Measurements from ENCODE around the gene TBATA. TPM values are rescaled to one million over a fixed set of nuclear protein-coding genes. Genes with fewer than 3 reads are reported as not detected.

Gene TBATA
- total RNA-seq, 5 donors from 2014 or later (not counting 1 experiment from before 2014, with no cell fraction given) = not detected

- Mint-ChIP-seq H3K4me3 (no peak overlapping the region), H3K27me3 (peaks cover 17 to 33% of the 10 kb centered on the region in 2 donors), H3K36me3 (peaks cover 3% of the 10 kb centered on the region), H3K4me1 (no peaks in the 10 kb centered on the region), H3K27ac (no peak overlapping the region), H3K9me3 (no peaks in the 10 kb centered on the region)
- DNase-seq = no peak
- ChIA-PET CTCF (no interaction called here), POLR2A (no interaction called here)
- Histone ChIP-seq H3K27ac (ENCODE audit: low read length) (no peak overlapping the region), H3K27me3 (replicated peaks in 1 of 2; ENCODE audit: control insufficient read depth in 2 of 2, extremely low read depth in 1 of 2, insufficient read depth in 2 of 2, low read length in 1 of 2) (peaks cover 0 to 12% of the 10 kb centered on the region in 2 experiments), H3K9me3 (no peaks in the 10 kb centered on the region), H3K36me3 (ENCODE audit: control insufficient read depth in 2 of 2, extremely low read depth in 1 of 2, insufficient read depth in 1 of 2, low read length in 1 of 2) (no peaks in the 10 kb centered on the region), H3K4me3 (ENCODE audit: control insufficient read depth in 1 of 2, extremely low read depth in 1 of 2, low read length in 1 of 2) (no peak overlapping the region), H3K4me1 (ENCODE audit: control insufficient read depth in 1 of 2, extremely low read depth in 1 of 2, insufficient read depth in 2 of 2, low read length in 2 of 2) (no peaks in the 10 kb centered on the region)
- ATAC-seq (replicated peaks in 1 of 4) = no peak
- 78% methylated on average over 1 of the region's 2 CpGs for WGBS (ENCODE audit: insufficient coverage)
Observed at GRCh38 chr10:70803775-70804420, 18.7 kb upstream of the TBATA start.

GRCh38 chr10:70801854-70802253 is 16.7 kb upstream of the TBATA start:
- Mint-ChIP-seq H3K4me3 (no peak overlapping the region), H3K27ac (no peak overlapping the region), H3K36me3 (peaks cover 3% of the 10 kb centered on the region), H3K27me3 (peaks cover 11 to 36% of the 10 kb centered on the region in 2 donors), H3K4me1 (no peaks in the 10 kb centered on the region), H3K9me3 (peaks cover 0 to under 1% (median 0%) of the 10 kb centered on the region in 3 donors)
- ATAC-seq (replicated peaks in 1 of 4) (no peak), DNase-seq (no peak)
- WGBS (ENCODE audit: insufficient coverage) = no CpG with 5 or more reads among the region's 1 CpG
- Histone ChIP-seq H3K36me3 (ENCODE audit: control insufficient read depth in 2 of 2, extremely low read depth in 1 of 2, insufficient read depth in 1 of 2, low read length in 1 of 2) (no peaks in the 10 kb centered on the region), H3K27ac (ENCODE audit: low read length) (no peak overlapping the region), H3K27me3 (replicated peaks in 1 of 2; ENCODE audit: control insufficient read depth in 2 of 2, extremely low read depth in 1 of 2, insufficient read depth in 2 of 2, low read length in 1 of 2) (peaks cover 0 to 23% of the 10 kb centered on the region in 2 experiments), H3K4me1 (ENCODE audit: control insufficient read depth in 1 of 2, extremely low read depth in 1 of 2, insufficient read depth in 2 of 2, low read length in 2 of 2) (no peaks in the 10 kb centered on the region), H3K4me3 (ENCODE audit: control insufficient read depth in 1 of 2, extremely low read depth in 1 of 2, low read length in 1 of 2) (no peak overlapping the region), H3K9me3 (no peaks in the 10 kb centered on the region)
- ChIA-PET CTCF (no interaction called here), POLR2A (no interaction called here)

- ATAC-seq (replicated peaks in 1 of 4) (no peak), DNase-seq (no peak)
- Histone ChIP-seq H3K9me3 (no peaks in the 10 kb centered on the region), H3K4me3 (ENCODE audit: control insufficient read depth in 1 of 2, extremely low read depth in 1 of 2, low read length in 1 of 2) (no peak overlapping the region), H3K27me3 (replicated peaks in 1 of 2; ENCODE audit: control insufficient read depth in 2 of 2, extremely low read depth in 1 of 2, insufficient read depth in 2 of 2, low read length in 1 of 2) (peaks cover 0 to 21% of the 10 kb centered on the region in 2 experiments), H3K27ac (ENCODE audit: low read length) (no peak overlapping the region), H3K36me3 (ENCODE audit: control insufficient read depth in 2 of 2, extremely low read depth in 1 of 2, insufficient read depth in 1 of 2, low read length in 1 of 2) (no peaks in the 10 kb centered on the region), H3K4me1 (ENCODE audit: control insufficient read depth in 1 of 2, extremely low read depth in 1 of 2, insufficient read depth in 2 of 2, low read length in 2 of 2) (no peaks in the 10 kb centered on the region)
- peaks cover 6 to 34% of the 10 kb centered on the region in 2 donors for H3K27me3 Mint-ChIP-seq
- peaks cover 0 to 5% (median 0%) of the 10 kb centered on the region in 3 donors for H3K9me3 Mint-ChIP-seq
- ChIA-PET POLR2A (no interaction called here), CTCF (interaction anchor here in 1 of 2 donors (0.6 kb wide), 1 partner anchor 1490 kb away, joined by 3 read pairs; no protein-coding TSS in a partner anchor)
- no peaks in the 10 kb centered on the region for H3K4me1 Mint-ChIP-seq
- no peaks in the 10 kb centered on the region for H3K36me3 Mint-ChIP-seq
- 40% methylated on average over 1 of the region's 5 CpGs for WGBS (ENCODE audit: insufficient coverage)
- H3K4me3 Mint-ChIP-seq = no peak overlapping the region
- H3K27ac Mint-ChIP-seq = no peak overlapping the region
Observed at GRCh38 chr10:70799124-70799523, 13.9 kb upstream of the TBATA start.

- H3K4me1 ChIP-seq (ENCODE audit: control insufficient read depth in 1 of 2, extremely low read depth in 1 of 2, insufficient read depth in 2 of 2, low read length in 2 of 2) = no peaks in the 10 kb centered on the region
- no peak overlapping the region for H3K27ac ChIP-seq (ENCODE audit: low read length)
- no peak overlapping the region for H3K27ac Mint-ChIP-seq
- H3K27me3 Mint-ChIP-seq = peaks cover 6 to 28% of the 10 kb centered on the region in 2 donors
- H3K4me3 ChIP-seq (ENCODE audit: control insufficient read depth in 1 of 2, extremely low read depth in 1 of 2, low read length in 1 of 2) = no peak overlapping the region
- peaks cover 0 to 21% of the 10 kb centered on the region in 2 experiments for H3K27me3 ChIP-seq (replicated peaks in 1 of 2; ENCODE audit: control insufficient read depth in 2 of 2, extremely low read depth in 1 of 2, insufficient read depth in 2 of 2, low read length in 1 of 2)
- no CpG with 5 or more reads among the region's 7 CpGs for WGBS (ENCODE audit: insufficient coverage)
- ATAC-seq (replicated peaks in 1 of 4) (no peak), DNase-seq (no peak)
- H3K36me3 Mint-ChIP-seq = no peaks in the 10 kb centered on the region
- CTCF ChIA-PET = no interaction called here
- no peaks in the 10 kb centered on the region for H3K4me1 Mint-ChIP-seq
- POLR2A ChIA-PET = no interaction called here
- H3K9me3 ChIP-seq = no peaks in the 10 kb centered on the region
- H3K9me3 Mint-ChIP-seq = peaks cover 0 to 5% (median 0%) of the 10 kb centered on the region in 3 donors
- H3K4me3 Mint-ChIP-seq = no peak overlapping the region
- H3K36me3 ChIP-seq (ENCODE audit: control insufficient read depth in 2 of 2, extremely low read depth in 1 of 2, insufficient read depth in 1 of 2, low read length in 1 of 2) = no peaks in the 10 kb centered on the region
Observed at GRCh38 chr10:70797840-70798239, 12.7 kb upstream of the TBATA start.

- WGBS (ENCODE audit: insufficient coverage) = 100% methylated on average over 1 of the region's 1 CpG
- ChIA-PET POLR2A (no interaction called here), CTCF (interaction anchor here in 1 of 2 donors (0.6 kb wide), 1 partner anchor 56 kb away, joined by 4 read pairs; no protein-coding TSS in a partner anchor)
- no peak for ATAC-seq (replicated peaks in 1 of 4)
- H3K4me3 Mint-ChIP-seq = no peak overlapping the region
- peaks cover 0 to 17% of the 10 kb centered on the region in 2 experiments for H3K27me3 ChIP-seq (replicated peaks in 1 of 2; ENCODE audit: control insufficient read depth in 2 of 2, extremely low read depth in 1 of 2, insufficient read depth in 2 of 2, low read length in 1 of 2)
- H3K9me3 ChIP-seq = no peaks in the 10 kb centered on the region
- H3K4me1 Mint-ChIP-seq = peaks cover 0 to 9% (median 5%) of the 10 kb centered on the region in 3 donors
- H3K36me3 Mint-ChIP-seq = no peaks in the 10 kb centered on the region
- no peak for DNase-seq
- H3K4me1 ChIP-seq (ENCODE audit: control insufficient read depth in 1 of 2, extremely low read depth in 1 of 2, insufficient read depth in 2 of 2, low read length in 2 of 2) = no peaks in the 10 kb centered on the region
- H3K27ac Mint-ChIP-seq = no peak overlapping the region
- peaks cover 0 to 5% (median 0%) of the 10 kb centered on the region in 3 donors for H3K9me3 Mint-ChIP-seq
- H3K27me3 Mint-ChIP-seq = peaks cover 14 to 28% of the 10 kb centered on the region in 2 donors
- no peaks in the 10 kb centered on the region for H3K36me3 ChIP-seq (ENCODE audit: control insufficient read depth in 2 of 2, extremely low read depth in 1 of 2, insufficient read depth in 1 of 2, low read length in 1 of 2)
- H3K4me3 ChIP-seq (ENCODE audit: control insufficient read depth in 1 of 2, extremely low read depth in 1 of 2, low read length in 1 of 2) = no peak overlapping the region
- no peak overlapping the region for H3K27ac ChIP-seq (ENCODE audit: low read length)
Observed at GRCh38 chr10:70795613-70796012, 10.4 kb upstream of the TBATA start.

- Mint-ChIP-seq H3K4me3 (no peak overlapping the region), H3K36me3 (no peaks in the 10 kb centered on the region), H3K9me3 (peaks cover 0 to 1% (median 0%) of the 10 kb centered on the region in 3 donors), H3K27ac (no peak overlapping the region), H3K27me3 (peaks cover 8 to 12% of the 10 kb centered on the region in 2 donors), H3K4me1 (peaks cover 0 to 17% (median 7%) of the 10 kb centered on the region in 3 donors)
- H3K27ac ChIP-seq (ENCODE audit: low read length) = no peak overlapping the region
- WGBS (ENCODE audit: insufficient coverage) = 10% methylated on average over 2 of the region's 5 CpGs
- ChIA-PET POLR2A (no interaction called here), CTCF (no interaction called here)
- H3K4me1 ChIP-seq (ENCODE audit: control insufficient read depth in 1 of 2, extremely low read depth in 1 of 2, insufficient read depth in 2 of 2, low read length in 2 of 2) = peaks cover 2 to 3% of the 10 kb centered on the region in 2 experiments
- DNase-seq = no peak
- ATAC-seq (replicated peaks in 1 of 4) = no peak
- no peak overlapping the region for H3K4me3 ChIP-seq (ENCODE audit: control insufficient read depth in 1 of 2, extremely low read depth in 1 of 2, low read length in 1 of 2)
- no peaks in the 10 kb centered on the region for H3K9me3 ChIP-seq
- no peaks in the 10 kb centered on the region for H3K36me3 ChIP-seq (ENCODE audit: control insufficient read depth in 2 of 2, extremely low read depth in 1 of 2, insufficient read depth in 1 of 2, low read length in 1 of 2)
- H3K27me3 ChIP-seq (replicated peaks in 1 of 2; ENCODE audit: control insufficient read depth in 2 of 2, extremely low read depth in 1 of 2, insufficient read depth in 2 of 2, low read length in 1 of 2) = no peaks in the 10 kb centered on the region
Observed at GRCh38 chr10:70791386-70792039, 6.3 kb upstream of the TBATA start.

Measured in T-cell (primary cell).